Keratinocyte (primary cell): ENCODE data around the gene S100A7A.

Experiments
- EZH2 ChIP-seq: IDR thresholded peaks from one replicate; pipeline ENCODE4 v1.6.1; 2012; ENCODE audit warnings: inconsistent platforms, mild to moderate bottlenecking, low read length, moderate library complexity
- TF ChIP-seq, protein P1 (sequence below), 3 experiments: IDR thresholded peaks in 1 of 3; conservative IDR thresholded peaks in 1 of 3; optimal IDR thresholded peaks in 1 of 3; 2 replicates in 2 of 3; 3 replicates in 1 of 3; pipeline versions ENCODE3 to v1.5.1; 2011; ENCODE audit warnings: low read length in 3 of 3, mild to moderate bottlenecking in 3 of 3, moderate library complexity in 2 of 3, control low read depth in 1 of 3, inconsistent platforms in 1 of 3; ENCODE audit not compliant: insufficient read depth in 2 of 3; ENCODE audit errors: extremely low read depth in 1 of 3

DNA sequence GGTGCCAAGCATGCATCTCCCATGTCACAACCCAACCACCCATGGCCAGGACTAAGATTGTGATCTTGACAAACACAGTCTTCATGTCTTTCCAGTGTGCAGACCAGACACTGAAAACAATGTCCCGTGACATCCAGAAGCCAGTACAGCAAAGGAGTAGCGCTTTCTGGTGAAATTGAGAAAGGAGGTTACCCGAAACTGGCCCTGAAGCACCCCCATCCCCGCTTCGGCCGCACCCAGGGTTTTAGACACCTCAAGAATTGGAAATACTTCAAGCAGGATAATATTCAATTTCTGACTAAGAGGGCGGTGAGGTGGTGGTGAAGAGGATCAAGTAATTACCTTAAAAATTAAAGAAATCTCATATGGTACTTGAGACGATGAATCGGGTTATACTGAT, 14.9 kb upstream of the S100A7A start:
- TF ChIP-seq, protein P1, sequence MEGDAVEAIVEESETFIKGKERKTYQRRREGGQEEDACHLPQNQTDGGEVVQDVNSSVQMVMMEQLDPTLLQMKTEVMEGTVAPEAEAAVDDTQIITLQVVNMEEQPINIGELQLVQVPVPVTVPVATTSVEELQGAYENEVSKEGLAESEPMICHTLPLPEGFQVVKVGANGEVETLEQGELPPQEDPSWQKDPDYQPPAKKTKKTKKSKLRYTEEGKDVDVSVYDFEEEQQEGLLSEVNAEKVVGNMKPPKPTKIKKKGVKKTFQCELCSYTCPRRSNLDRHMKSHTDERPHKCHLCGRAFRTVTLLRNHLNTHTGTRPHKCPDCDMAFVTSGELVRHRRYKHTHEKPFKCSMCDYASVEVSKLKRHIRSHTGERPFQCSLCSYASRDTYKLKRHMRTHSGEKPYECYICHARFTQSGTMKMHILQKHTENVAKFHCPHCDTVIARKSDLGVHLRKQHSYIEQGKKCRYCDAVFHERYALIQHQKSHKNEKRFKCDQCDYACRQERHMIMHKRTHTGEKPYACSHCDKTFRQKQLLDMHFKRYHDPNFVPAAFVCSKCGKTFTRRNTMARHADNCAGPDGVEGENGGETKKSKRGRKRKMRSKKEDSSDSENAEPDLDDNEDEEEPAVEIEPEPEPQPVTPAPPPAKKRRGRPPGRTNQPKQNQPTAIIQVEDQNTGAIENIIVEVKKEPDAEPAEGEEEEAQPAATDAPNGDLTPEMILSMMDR (optimal IDR thresholded peaks at IDR 0.05 in 1 of 3, IDR thresholded peaks at IDR 0.05 in 1 of 3, conservative IDR thresholded peaks at IDR 0.05 in 1 of 3; ENCODE audit: extremely low read depth in 1 of 3, insufficient read depth in 2 of 3, low read length in 3 of 3): no peak
- TF ChIP-seq EZH2: no peak
